ENCODE measurements around the gene EIF6. TPM values are rescaled to one million over a fixed set of nuclear protein-coding genes. Genes with fewer than 3 reads are reported as not detected.
A peak's percentile ranks its signal among the peaks of the same experiment; 100 is the strongest.

EIF6 gene
- total and polyA plus RNA-seq, 2 of the 8 experiments (the other 6 are each of a cell fraction or from before 2014, with no cell fraction given): 184 to 319 TPM

DNA sequence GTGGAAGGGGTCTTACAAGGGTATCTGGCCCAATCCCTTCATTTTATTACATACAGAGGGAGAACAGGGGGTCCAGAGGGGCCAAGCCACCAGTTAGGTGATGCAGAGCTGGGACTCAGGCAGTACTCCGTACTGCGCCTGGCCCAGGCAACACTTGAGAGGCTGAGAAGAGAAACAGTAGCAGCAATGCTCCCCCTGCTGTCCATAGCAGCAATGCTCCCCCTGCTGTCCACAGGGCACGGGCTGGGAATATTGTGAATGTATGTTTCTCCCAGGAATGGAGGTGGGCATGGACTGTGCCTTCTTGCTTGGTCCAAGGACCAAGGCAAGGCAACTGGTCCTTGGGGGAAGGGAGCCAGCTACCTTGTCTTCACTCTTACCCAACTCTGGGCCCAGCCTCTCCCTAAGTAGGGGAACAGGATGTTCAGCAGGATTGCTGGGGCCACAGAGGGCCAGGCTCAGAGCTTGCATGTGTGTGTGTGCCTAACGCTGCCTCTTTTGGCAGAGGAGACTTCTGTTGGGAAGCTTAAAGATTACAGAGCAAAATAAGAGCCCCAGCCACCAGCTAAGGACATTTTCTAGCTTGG is 22.5 kb upstream of the EIF6 start:
- H2AK5ac ChIP-seq (ENCODE audit: low read depth, low read length): no peak overlapping the region; the same call in 1 of the 2 replicates
- H3K79me1 ChIP-seq (ENCODE audit: low read depth, low read length): no peaks in the 10 kb centered on the region
- H3K9me3 ChIP-seq (ENCODE audit: insufficient read depth in 2 of 2, low read depth in 1 of 2, low read length in 1 of 2): no peaks in the 10 kb centered on the region
- no peaks in the 10 kb centered on the region for H3K79me2 ChIP-seq (ENCODE audit: control insufficient read depth in 1 of 2, insufficient read depth in 2 of 2, low read length in 2 of 2)
- no peak overlapping the region for H2BK120ac ChIP-seq (replicated peaks; ENCODE audit: low read depth, low read length)
- ChIA-PET POLR2A (ENCODE audit: partially characterized antibody) (interaction anchor here (0.8 to 1.8 kb wide), 7 partner anchors 10 to 148 kb away, joined by 3 to 5 read pairs (median 3); partner anchors contain the start of gene EIF6), CTCF (ENCODE audit: partially characterized antibody) (interaction anchor here (0.5 to 13.8 kb wide), 26 partner anchors 13 to 973 kb away, joined by 3 to 141 read pairs (median 4); partner anchors contain the start of genes EIF6, FAM83C and MMP24OS)
- H3K4me2 ChIP-seq (ENCODE audit: insufficient read depth in 1 of 2, low read depth in 2 of 2, low read length in 2 of 2): no peak overlapping the region
- no peak overlapping the region for H3K9ac ChIP-seq (replicated peaks in 1 of 4; ENCODE audit: extremely low read depth in 1 of 4, low read depth in 3 of 4, low read length in 3 of 4)
- H3K36me3 ChIP-seq (ENCODE audit: control insufficient read depth in 2 of 4, insufficient read depth in 4 of 4, low read length in 3 of 4): no peaks in the 10 kb centered on the region
- no peak overlapping the region for H4K8ac ChIP-seq (ENCODE audit: extremely low read depth, insufficient read depth, low read length)
- H4K91ac ChIP-seq (replicated peaks; ENCODE audit: insufficient read length, low read length): no peak overlapping the region
- no peak overlapping the region for H2AFZ ChIP-seq (ENCODE audit: low read length)
- H4K20me1 ChIP-seq (replicated peaks in 1 of 2; ENCODE audit: control insufficient read depth in 1 of 2, insufficient read depth in 2 of 2, low read length in 2 of 2): no peaks in the 10 kb centered on the region
- no peaks in the 10 kb centered on the region for H3K27me3 ChIP-seq (replicated peaks in 1 of 4; ENCODE audit: control insufficient read depth in 3 of 4, extremely low read depth in 1 of 4, insufficient read depth in 3 of 4, low read length in 3 of 4)
- no peak overlapping the region for H2BK20ac ChIP-seq (ENCODE audit: low read length)
- no peak overlapping the region for H4K5ac ChIP-seq (ENCODE audit: insufficient read length, low read depth, low read length)
- no peak for FAIRE-seq
- H2BK12ac ChIP-seq (ENCODE audit: low read depth, low read length): no peak overlapping the region
- H3K4ac ChIP-seq (replicated peaks; ENCODE audit: insufficient read length, low read depth, low read length): no peak overlapping the region
- no peak overlapping the region for H3K18ac ChIP-seq (ENCODE audit: extremely low read depth, low read length)
- WGBS, 2 experiments (ENCODE audit: extremely low coverage in 1 of 2, insufficient coverage in 1 of 2, insufficient read length in 1 of 2, insufficient replicate concordance in 2 of 2, low coverage in 1 of 2, low lambda C conversion rate in 2 of 2, missing lambda C conversion rate in 1 of 2): 67% methylated on average over 4 of the region's 4 CpGs; no CpG with 5 or more reads in 1 of the 2 experiments
- peaks cover 3 to 4% (median 3%) of the 10 kb centered on the region in 4 experiments; a peak in 4 of 7 replicates for H3K4me1 ChIP-seq (replicated peaks in 1 of 4; ENCODE audit: control insufficient read depth in 3 of 4, insufficient read depth in 4 of 4, low read length in 3 of 4)
- peak overlapping the region; percentile 6; the same call in 1 of the 2 replicates for H3K27ac ChIP-seq (ENCODE audit: low read depth, low read length)
- H3K14ac ChIP-seq (ENCODE audit: insufficient read length): no peak overlapping the region
- no peak overlapping the region for H3K4me3 ChIP-seq (ENCODE audit: extremely low read depth in 1 of 4, insufficient read depth in 2 of 4, low read depth in 3 of 4, low read length in 4 of 4)
- DNase-seq (ENCODE audit: low read depth in 1 of 2, low spot score in 2 of 2): peak in 1 of 2 experiments; percentile 80
- H3K23me2 ChIP-seq (ENCODE audit: low read depth, low read length): no peaks in the 10 kb centered on the region
- no peak overlapping the region for H3K23ac ChIP-seq (ENCODE audit: insufficient read length)
- TF ChIP-seq CTCF (IDR thresholded peaks at IDR 0.05; ENCODE audit: control extremely low read depth in 1 of 3, insufficient read depth in 1 of 3, low read depth in 1 of 3, low read length in 3 of 3) (peak; percentile 99), CREB1 (IDR thresholded peaks at IDR 0.05) (peak; percentile 32; the same call in 1 of the 2 replicates), BRCA1 (IDR thresholded peaks at IDR 0.05; ENCODE audit: low read depth, low read length) (no peak), RAD21 (IDR thresholded peaks at IDR 0.05 in 1 of 2, conservative IDR thresholded peaks at IDR 0.05 in 1 of 2; ENCODE audit: low read depth in 2 of 2, low read length in 2 of 2) (peak; percentile 61 to 67)
- TF ChIP-seq, protein P1, sequence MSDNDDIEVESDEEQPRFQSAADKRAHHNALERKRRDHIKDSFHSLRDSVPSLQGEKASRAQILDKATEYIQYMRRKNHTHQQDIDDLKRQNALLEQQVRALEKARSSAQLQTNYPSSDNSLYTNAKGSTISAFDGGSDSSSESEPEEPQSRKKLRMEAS (IDR thresholded peaks at IDR 0.05): peak; percentile 37; the same call in 1 of the 2 replicates
- no peak overlapping the region for H2BK5ac ChIP-seq (ENCODE audit: low read depth, low read length)
- no peak overlapping the region for H2BK15ac ChIP-seq (ENCODE audit: low read length)
- H3K56ac ChIP-seq (replicated peaks; ENCODE audit: insufficient read length, low read depth, low read length): no peak overlapping the region

Measured in H1 (cell line).